Fibroblast of skin of abdomen (primary cell): ENCODE data around the gene CD22.
"Not testable (repeated sequence)": the region's sequence is repeated elsewhere in the genome, so short reads cannot be mapped to it uniquely, and the experiment has no call there.

Experiments
- DNase-seq: peaks from one replicate; pipeline ENCODE4 v3.0.0-alpha.2; 2013

Gene CD22

DNA sequence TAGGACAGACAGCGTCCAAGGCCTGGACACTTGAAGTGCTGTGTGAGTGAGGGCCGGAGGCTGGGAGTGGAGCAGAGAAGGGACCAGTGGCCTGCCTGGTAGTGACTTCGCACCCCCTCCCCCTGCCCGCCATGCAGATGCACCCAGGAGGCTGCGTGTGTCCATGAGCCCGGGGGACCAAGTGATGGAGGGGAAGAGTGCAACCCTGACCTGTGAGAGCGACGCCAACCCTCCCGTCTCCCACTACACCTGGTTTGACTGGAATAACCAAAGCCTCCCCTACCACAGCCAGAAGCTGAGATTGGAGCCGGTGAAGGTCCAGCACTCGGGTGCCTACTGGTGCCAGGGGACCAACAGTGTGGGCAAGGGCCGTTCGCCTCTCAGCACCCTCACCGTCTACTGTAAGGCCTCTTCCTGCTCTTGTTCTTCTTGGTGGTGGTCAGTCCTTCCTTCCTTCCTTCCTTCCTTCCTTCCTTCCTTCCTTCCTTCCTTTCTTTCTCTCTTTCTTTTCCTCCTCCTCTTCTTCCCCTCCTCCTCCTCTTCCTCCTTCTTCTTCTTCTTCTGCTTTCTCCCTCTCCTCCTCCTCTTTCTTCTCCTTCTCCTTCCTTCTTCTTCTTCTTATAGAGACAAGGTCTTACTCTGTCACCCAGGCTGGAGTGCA is 12.7 kb downstream of the CD22 start:
- DNase-seq = no peak

DNA sequence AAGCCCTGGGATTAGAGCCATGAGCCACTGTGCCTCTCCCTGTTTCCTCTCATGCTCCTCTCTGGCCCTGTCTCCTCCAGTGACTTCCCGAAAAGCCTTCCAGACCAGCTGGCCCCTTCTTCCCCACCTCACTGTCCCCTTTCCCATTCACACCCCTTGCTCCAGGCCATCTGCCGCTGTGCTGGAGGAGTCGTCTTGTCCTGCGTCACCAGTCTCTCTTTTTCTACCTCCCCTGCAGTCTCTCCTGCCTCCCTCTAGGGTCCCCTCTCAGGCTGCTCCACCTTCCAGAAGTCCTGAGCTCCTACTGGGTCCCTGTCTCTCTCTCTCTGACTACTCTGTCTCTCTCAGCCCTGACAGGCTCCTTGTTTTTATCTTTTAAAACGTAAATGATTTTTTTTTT is 13.4 kb downstream of the CD22 start:
- DNase-seq = no peak

DNA sequence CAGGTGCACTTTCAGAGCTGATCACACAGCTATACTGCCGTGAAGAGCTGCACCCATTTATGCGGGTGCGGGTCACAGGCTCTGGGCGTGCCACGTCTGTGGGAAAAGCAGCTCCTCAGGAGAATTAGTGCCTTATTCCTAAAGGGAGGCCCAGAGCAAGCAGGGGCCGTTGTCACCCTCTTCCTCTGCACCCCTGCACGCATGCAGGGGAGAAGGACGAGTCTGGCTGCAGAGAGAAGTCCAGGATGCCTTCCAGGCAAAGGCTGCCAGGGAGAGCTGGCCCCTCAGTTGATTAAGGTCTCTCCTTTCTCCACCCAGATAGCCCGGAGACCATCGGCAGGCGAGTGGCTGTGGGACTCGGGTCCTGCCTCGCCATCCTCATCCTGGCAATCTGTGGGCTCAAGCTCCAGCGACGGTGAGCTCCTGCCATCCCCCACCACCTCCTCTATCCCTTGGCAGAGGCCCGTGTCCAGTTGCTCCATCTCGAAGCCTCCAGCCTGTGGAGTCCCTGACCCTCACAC is 15.6 kb downstream of the CD22 start:
- no peak for DNase-seq

DNA sequence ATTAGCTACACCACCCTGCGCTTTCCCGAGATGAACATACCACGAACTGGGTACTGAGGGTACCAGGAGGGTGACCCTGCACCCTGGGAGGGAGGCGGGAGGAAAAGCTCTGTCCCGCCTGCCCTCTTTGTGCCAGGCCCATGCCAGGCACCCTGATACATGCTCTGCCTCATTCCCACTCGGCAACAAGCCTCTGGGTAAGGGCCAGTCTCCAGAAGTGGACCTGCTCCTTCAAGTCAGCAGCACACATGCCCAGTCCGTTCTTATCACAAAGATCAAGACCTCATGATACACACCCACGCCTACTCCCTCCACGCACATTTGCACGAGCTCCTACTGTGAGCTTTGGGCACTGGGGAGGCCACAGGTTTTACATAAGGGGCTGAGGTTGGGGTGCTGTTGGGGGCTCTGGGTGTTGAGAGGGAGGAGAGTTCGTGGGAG is 16.7 kb downstream of the CD22 start:
- DNase-seq = no peak

DNA sequence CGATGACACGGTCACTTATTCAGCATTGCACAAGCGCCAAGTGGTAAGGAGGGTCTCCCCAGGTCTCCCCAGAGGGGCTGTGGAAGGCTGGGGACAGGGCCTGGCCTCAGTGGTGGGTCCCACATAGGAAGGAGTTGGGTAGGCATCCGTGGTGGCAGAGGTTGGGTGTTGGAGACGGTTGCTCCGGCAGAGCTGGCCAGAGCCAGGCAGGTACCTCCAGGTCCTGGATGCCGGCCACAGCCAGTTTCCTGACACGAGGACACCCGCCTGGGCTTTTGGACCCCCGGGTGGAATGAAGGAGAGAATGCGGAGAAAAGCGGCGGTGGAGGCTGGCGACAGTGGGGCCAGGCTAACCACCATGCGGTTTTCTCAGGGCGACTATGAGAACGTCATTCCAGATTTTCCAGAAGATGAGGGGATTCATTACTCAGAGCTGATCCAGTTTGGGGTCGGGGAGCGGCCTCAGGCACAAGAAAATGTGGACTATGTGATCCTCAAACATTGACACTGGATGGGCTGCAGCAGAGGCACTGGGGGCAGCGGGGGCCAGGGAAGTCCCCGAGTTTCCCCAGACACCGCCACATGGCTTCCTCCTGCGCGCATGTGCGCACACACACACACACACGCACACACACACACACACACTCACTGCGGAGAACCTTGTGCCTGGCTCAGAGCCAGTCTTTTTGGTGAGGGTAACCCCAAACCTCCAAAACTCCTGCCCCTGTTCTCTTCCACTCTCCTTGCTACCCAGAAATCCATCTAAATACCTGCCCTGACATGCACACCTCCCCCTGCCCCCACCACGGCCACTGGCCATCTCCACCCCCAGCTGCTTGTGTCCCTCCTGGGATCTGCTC is 17.4 kb downstream of the CD22 start:
- no peak for DNase-seq

DNA sequence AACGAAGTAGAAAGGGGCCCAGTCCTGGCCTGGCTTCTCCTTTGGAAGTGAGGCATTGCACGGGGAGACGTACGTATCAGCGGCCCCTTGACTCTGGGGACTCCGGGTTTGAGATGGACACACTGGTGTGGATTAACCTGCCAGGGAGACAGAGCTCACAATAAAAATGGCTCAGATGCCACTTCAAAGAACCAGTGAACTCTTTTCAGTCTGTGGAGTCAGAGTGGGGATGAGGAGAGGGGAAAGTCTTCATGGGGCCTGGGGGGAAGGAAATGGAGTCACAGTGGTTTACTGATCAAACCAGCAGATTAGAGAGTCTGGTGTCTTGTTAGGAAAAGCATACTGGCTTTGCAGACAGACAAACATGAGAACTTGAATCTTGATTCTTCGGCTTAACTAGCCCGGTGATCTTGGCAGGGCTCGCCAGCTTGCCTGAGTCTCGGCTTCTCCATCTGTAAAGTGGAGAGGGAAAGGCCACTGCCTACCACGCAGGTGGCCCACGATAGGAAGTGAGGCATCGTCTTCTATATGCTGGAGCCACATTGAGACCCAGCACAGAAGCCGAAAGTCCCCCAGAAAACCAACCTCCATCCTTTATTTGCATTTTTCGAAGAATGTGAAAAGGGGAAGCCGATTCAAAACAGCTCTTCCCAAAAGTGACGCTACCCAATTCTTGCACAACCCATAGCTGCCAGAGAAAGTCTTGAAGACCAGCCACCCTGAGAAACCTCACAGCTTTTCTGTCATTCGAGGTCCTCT is 18.4 kb downstream of the CD22 start, which contains the start of gene FFAR1:
Gene FFAR1, plus strand, starts transcription at position 732 of the 759 bp plus-strand sequence. CDS start 3,650 bp downstream, outside the sequence.
- DNase-seq = no peak

DNA sequence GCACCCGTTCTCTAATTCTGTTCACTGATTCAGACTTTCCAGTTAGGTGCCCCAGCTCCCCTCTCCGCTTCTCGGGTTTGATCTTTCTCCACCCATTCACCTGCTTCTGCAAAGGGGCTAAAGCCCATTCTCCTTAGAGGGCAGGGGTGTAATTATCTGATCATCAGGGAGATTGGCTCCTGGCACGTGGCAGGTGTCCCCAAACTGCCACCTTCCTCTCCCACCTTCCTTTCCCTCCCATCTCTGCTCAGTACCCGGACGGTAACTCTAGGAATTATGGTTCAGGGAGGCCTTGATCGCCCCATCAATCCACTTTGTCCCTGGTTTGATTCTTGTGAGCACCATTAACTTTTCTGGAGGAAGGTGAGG is 18.9 kb downstream of the CD22 start:
- no peak for DNase-seq

DNA sequence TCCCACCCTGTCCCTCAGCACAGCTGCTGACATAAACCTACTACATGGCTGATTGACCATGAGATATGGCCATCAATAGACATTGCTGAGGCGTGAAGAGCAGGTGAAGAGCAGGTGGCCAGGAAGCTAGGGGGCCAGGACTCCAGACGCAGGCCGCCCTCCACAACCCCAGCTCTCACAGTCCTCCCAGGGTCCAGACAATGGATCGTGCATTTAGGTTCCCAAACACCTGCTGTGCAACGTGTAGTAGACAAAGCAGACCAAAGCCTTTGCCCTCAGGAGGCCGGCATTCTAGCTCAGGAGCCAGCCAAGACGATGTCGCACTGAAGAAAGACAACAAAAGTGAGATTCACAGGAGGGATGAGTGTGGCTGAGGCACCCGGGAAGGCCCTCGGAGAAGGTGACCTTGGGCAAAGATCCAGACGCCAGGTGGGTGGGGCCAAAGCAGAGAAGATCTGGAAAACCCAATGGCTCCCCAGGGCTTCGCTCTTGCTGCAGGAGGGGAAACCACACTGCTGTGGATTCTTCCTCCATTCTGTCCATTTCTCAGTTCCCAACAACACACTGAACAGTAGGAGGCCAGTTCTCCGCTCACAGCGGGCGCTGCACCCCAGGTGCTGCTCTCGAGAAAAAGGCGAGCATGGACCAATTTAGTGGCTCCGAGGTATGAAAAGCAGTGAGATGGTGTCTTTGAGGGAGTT is 20.1 kb downstream of the CD22 start:
- no peak for DNase-seq

DNA sequence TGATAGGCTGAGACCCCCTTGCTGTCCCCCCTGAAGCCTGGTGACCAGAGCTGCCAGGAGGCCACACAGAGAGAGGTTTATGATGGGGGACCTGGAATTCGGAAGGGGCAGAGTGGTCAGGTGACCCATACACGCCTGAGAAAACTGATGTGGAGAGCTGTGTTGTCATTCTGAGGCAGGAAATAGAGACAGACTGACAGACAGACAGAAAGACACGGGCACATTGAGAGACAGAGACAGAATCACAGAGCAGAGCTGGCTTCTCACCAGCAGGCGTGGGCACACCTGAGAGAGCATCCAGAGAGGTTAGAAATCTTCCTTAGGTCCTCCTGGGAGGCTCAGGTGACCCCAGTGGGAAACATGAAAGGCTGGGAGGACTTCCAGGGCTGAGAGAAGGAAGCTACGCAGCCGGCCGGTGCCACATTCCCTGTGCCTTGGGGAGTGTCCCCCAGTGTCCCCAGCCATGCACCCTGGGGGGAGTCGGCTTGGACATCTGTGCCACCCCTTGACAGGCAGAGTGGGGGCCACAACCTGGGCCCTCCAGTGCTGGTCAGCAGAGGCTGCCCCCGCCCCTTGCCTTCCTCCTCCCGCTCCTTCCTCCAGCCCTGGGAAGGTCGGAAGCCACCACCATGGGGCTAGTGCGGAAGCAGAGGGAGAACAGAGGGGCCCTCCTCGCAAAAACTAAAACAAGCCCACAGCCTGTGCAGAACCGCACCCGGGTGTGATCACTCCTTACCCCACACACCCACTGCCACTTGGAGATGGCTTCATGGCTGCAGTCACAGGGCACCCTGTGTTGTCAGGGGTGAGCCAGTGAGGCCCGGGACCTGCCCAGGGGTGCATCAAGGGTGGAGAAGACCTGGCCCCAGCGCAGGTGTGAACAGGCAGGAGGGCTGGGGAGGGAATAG is 20.9 kb downstream of the CD22 start:
- DNase-seq = no peak

DNA sequence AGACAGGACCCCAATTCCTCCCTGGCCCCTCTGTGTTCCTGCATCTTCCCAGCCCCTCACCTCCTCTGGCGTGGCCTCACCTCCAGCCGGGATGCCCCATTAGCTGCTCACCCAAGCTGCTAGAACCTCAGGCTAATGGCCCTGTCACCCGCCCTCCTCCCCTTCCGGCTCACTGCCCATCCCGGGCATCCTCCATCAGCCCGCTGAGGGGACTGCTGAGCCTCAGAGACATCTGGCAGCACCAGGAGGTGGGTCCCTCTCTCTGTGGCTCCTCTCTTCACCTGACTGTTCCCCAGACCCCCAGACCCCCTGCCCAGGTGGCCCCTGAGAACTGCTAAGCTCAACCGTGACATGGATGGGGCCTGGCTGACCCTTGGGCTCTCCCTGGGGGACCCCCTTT is 21.6 kb downstream of the CD22 start:
- DNase-seq = no peak

DNA sequence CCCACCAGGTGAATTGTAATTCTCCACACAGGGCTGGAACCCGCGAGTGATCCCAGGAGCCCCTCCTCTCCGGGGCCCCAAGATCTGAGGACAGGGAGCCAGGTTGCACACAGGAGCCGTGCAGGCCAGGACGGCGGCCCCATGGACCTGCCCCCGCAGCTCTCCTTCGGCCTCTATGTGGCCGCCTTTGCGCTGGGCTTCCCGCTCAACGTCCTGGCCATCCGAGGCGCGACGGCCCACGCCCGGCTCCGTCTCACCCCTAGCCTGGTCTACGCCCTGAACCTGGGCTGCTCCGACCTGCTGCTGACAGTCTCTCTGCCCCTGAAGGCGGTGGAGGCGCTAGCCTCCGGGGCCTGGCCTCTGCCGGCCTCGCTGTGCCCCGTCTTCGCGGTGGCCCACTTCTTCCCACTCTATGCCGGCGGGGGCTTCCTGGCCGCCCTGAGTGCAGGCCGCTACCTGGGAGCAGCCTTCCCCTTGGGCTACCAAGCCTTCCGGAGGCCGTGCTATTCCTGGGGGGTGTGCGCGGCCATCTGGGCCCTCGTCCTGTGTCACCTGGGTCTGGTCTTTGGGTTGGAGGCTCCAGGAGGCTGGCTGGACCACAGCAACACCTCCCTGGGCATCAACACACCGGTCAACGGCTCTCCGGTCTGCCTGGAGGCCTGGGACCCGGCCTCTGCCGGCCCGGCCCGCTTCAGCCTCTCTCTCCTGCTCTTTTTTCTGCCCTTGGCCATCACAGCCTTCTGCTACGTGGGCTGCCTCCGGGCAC is 22.6 kb downstream of the CD22 start:
- DNase-seq = no peak

DNA sequence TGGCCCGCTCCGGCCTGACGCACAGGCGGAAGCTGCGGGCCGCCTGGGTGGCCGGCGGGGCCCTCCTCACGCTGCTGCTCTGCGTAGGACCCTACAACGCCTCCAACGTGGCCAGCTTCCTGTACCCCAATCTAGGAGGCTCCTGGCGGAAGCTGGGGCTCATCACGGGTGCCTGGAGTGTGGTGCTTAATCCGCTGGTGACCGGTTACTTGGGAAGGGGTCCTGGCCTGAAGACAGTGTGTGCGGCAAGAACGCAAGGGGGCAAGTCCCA is 23.1 kb downstream of the CD22 start:
- DNase-seq = no peak

DNA sequence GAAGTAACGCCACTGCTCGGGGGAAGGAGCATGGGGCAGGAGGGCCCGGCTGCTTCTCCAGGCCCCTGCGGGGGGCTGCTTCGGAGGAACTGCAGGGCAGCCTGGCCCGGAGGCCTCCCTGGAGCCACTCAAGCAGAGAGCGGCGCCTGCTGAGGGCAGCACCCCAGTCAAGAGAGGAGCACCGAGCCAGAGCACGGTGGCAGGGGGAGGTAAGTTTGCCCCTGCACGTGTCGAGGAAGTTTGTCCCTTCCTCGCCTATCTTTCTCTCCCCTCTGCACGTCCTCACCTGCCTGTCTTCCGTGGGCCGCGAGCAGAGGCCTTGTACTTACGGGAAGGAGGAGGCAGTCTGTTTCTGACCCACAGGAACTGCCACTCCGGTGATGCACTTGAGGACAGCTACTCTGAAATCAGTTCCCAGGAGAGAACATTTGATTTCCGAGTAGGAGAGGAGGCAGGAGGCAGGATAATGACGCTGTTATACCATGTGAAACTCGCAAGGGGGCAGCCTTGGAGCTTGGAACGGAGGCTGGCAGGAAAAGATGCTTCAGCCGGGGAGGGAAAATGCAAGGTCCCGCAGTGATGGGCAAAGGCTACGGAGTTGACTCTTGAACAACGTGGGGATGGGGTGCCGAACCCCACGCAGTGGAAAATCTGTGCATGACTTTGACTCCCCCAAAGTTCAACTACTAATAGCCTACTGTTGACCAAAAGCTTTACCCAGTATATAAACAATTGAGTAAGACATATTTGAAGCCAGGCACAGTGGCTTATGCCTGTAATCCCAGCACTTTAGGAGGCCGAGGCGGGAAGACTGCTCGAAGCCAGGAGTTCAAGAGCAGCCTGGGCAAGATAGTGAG is 23.7 kb downstream of the CD22 start:
- DNase-seq = peak; percentile 64

DNA sequence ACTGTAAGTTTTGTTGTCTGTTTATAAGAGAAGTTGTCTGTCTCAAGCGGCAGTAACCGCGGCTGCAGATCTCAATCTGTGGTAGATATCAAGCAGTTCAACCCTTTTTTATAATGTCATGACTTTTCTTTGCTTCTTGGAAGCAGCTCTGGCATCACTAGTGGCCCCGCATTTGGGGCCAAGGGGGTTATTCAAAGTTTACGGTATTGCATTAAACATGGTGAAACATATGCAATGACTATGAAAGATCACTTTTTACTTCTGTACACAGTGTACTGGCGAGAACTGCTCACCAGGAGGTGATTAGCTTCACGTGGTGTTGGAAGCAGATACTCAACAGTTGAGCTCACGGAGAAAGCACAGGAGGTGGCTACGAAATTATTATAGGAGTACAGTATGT is 24.6 kb downstream of the CD22 start:
- DNase-seq = no peak

DNA sequence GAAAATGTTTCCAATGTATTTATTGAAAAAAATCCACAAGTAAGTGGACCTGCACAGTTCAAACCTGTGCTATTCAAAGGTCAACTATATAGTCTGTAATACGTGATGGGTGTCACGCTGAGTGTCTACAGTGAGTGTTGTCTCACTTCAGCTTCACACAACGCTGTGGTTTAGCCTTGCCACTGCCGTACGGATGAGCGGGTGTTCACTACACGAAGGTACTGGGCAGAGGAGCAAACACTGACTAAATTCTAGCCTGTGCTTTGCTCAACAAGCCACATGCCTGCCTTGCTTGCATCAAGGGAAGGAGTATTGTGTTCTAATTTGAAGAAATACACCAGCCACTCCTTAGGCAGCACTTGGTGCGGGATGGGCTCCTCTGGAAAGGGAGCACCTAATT is 25.9 kb downstream of the CD22 start:
- DNase-seq = no peak

DNA sequence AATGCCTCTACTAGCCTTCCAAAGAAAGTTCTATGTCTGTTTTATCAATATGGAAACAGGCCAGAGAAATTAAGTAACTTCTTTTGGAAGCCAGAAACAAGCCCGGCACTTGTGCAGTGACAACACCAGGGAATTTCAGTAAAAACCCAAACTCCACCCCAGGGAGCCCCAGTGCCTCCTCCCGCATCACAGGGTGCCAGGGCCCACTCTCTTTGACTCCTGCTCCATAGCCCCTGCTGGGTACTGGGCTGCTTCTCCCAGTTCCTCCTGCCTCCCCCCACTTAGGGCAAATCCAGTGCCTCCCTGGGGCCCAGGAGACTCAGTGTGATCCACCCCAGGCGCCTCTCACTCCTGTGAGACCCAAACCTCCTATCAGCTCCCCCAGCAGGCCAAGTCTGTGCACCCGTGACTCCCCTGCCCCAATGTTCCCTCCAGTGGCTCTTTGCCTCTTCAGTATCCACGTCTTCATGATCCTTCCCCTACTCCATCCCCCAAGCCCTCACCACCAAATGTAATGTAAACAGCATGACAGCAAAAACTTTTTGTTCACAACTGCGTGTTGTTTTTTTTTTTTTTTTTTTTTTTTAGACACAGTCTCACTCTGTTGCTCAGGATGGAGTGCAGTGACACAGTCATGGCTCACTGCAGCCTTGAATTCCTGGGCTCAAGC is 26.9 kb downstream of the CD22 start:
- no peak for DNase-seq

DNA sequence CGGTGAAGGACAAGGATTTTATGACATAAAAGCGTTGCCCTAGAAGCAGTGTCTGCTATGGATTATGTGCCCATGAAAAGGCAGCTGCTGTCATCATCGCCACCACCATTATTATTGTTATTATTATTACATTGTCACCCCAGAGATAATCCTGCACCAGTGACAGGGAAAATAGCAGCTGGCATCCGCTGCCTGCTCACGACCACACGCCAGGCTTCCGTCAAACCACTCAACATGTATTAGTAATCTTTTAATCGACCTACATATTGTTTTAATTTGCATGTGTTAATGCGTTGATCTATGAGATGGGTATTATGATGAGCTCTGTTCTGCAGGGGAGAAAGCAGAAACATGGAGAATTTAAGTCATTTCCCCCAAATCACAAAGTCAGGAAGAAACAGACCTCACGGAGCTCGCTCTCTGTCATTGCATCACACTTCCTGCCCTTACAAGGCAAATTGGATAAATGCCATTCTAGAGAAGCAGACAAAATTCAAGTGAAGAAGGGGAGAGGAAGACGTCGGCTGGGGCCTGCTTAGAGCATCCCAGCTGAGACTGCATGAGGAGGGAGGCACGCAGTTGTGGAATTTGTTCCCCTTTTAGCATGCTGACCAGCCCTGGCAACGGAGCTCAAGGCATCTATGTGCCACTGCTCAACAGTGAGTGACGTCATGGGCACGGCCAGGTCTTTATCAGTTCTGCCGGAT is 29.0 kb downstream of the CD22 start, which contains the start of gene FFAR3:
Gene FFAR3, plus strand, starts transcription at position 594 of the 707 bp plus-strand sequence. CDS start 431 bp downstream, outside the sequence.
- DNase-seq = peak; percentile 59

DNA sequence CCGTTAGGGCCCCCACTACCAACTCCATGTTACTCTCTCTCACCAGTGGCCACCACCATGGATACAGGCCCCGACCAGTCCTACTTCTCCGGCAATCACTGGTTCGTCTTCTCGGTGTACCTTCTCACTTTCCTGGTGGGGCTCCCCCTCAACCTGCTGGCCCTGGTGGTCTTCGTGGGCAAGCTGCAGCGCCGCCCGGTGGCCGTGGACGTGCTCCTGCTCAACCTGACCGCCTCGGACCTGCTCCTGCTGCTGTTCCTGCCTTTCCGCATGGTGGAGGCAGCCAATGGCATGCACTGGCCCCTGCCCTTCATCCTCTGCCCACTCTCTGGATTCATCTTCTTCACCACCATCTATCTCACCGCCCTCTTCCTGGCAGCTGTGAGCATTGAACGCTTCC is 29.8 kb downstream of the CD22 start:
- not testable (repeated sequence) for DNase-seq
